ENCODE data around the gene PPP2CA. TPM values are rescaled to one million over a fixed set of nuclear protein-coding genes. Genes with fewer than 3 reads are reported as not detected.
"Not testable (repeated sequence)": the region's sequence is repeated elsewhere in the genome, so short reads cannot be mapped to it uniquely, and the experiment has no call there.

Gene PPP2CA
- total and polyA plus RNA-seq, 3 experiments from 2014 or later, result 189 to 232 (median 210) TPM

GRCh38 chr5:134224888-134225779, 739 bp downstream of the PPP2CA start:
- Histone ChIP-seq H3K4me3 (ENCODE audit: low read length) (peak overlapping the region; percentile 85), H3K4me1 (ENCODE audit: insufficient read depth, low read length) (peaks cover 47% of the 10 kb centered on the region), H3K27me3 (ENCODE audit: insufficient read depth, low read length, poor library complexity, severe bottlenecking) (no peaks in the 10 kb centered on the region), H3K36me3 (ENCODE audit: insufficient read depth, low read length) (peaks cover 7% of the 10 kb centered on the region), H3K9me3 (ENCODE audit: low read length) (no peaks in the 10 kb centered on the region), H3K27ac (ENCODE audit: low read depth, low read length) (peak overlapping the region; percentile 99)
- Mint-ChIP-seq H3K4me3 (peak overlapping the region; percentile 94 to 100 (median 96)), H3K9me3 (no peaks in the 10 kb centered on the region), H3K4me1 (peaks cover 52 to 66% (median 63%) of the 10 kb centered on the region in 3 donors), H3K27me3 (peaks cover 0 to 3% of the 10 kb centered on the region in 2 donors), H3K36me3 (peaks cover 0 to 47% (median 8%) of the 10 kb centered on the region in 3 donors), H3K27ac (peak overlapping the region; percentile 98 to 100 (median 99))
- peak; percentile 62 to 79 (median 69) for DNase-seq
- ChIA-PET POLR2A (interaction anchor here (0.5 to 3.6 kb wide), 16 partner anchors 9 to 1800 kb away, joined by 3 to 41 read pairs (median 5); partner anchors contain the start of genes C5orf24, PCBD2, SKP1 and UBE2B), CTCF (interaction anchor here (0.8 to 4.0 kb wide), 14 partner anchors 10 to 362 kb away, joined by 3 to 31 read pairs (median 5); partner anchors contain the start of genes CDKN2AIPNL, SKP1 and UBE2B)

GRCh38 chr5:134223406-134224248, 2.2 kb downstream of the PPP2CA start:
- POLR2A ChIA-PET, result no interaction called here

GRCh38 chr5:134221690-134222089, 4.2 kb downstream of the PPP2CA start:
- ChIA-PET CTCF (interaction anchor here (1.2 kb wide), 1 partner anchor 182 kb away, joined by 3 read pairs; no protein-coding TSS in a partner anchor), POLR2A (interaction anchor here (0.6 to 0.7 kb wide), 3 partner anchors 422 to 517 kb away, joined by 3 to 9 read pairs (median 4); no protein-coding TSS in a partner anchor)
- H3K36me3 ChIP-seq (ENCODE audit: insufficient read depth, low read length); H3K27me3 ChIP-seq (ENCODE audit: insufficient read depth, low read length, poor library complexity, severe bottlenecking); H3K4me3 ChIP-seq (ENCODE audit: low read length); H3K27me3 Mint-ChIP-seq; H3K27ac ChIP-seq (ENCODE audit: low read depth, low read length); H3K9me3 ChIP-seq (ENCODE audit: low read length); DNase-seq; H3K9me3 Mint-ChIP-seq: not testable (repeated sequence)
- peaks cover 62% of the 10 kb centered on the region for H3K4me1 ChIP-seq (ENCODE audit: insufficient read depth, low read length)
- peak overlapping the region in 6 of 7 donors; percentile 37 to 94 (median 62) for H3K4me3 Mint-ChIP-seq
- peaks cover 74 to 90% (median 87%) of the 10 kb centered on the region in 3 donors for H3K4me1 Mint-ChIP-seq
- H3K36me3 Mint-ChIP-seq, result peaks cover 0 to 64% (median 8%) of the 10 kb centered on the region in 3 donors
- peak overlapping the region in 6 of 8 donors; percentile 36 to 84 (median 48) for H3K27ac Mint-ChIP-seq

More at GRCh38 chr5:134223406-134224248, 2.2 kb downstream of the PPP2CA start:
- peak overlapping the region; percentile 94 to 100 (median 96) for H3K4me3 Mint-ChIP-seq
- H3K27ac Mint-ChIP-seq, result peak overlapping the region; percentile 41 to 100 (median 98)
- Histone ChIP-seq H3K27ac (ENCODE audit: low read depth, low read length) (no peak overlapping the region), H3K4me1 (ENCODE audit: insufficient read depth, low read length) (peaks cover 62% of the 10 kb centered on the region), H3K27me3 (ENCODE audit: insufficient read depth, low read length, poor library complexity, severe bottlenecking) (no peaks in the 10 kb centered on the region), H3K4me3 (ENCODE audit: low read length) (peak overlapping the region; percentile 85), H3K9me3 (ENCODE audit: low read length) (no peaks in the 10 kb centered on the region), H3K36me3 (ENCODE audit: insufficient read depth, low read length) (peaks cover 7% of the 10 kb centered on the region)
- no peaks in the 10 kb centered on the region for H3K9me3 Mint-ChIP-seq
- H3K36me3 Mint-ChIP-seq, result peaks cover 0 to 56% (median 8%) of the 10 kb centered on the region in 3 donors
- DNase-seq, result no peak
- peaks cover 64 to 81% (median 78%) of the 10 kb centered on the region in 3 donors for H3K4me1 Mint-ChIP-seq
- CTCF ChIA-PET, result interaction anchor here (1.1 to 4.0 kb wide), 3 partner anchors 14 to 148 kb away, joined by 3 to 31 read pairs (median 5); partner anchors contain the start of gene UBE2B
- peaks cover 0 to 3% of the 10 kb centered on the region in 2 donors for H3K27me3 Mint-ChIP-seq

GRCh38 chr5:134215757-134216156, 10.1 kb downstream of the PPP2CA start:
- Histone ChIP-seq H3K27me3 (ENCODE audit: insufficient read depth, low read length, poor library complexity, severe bottlenecking) (no peaks in the 10 kb centered on the region), H3K9me3 (ENCODE audit: low read length) (no peaks in the 10 kb centered on the region), H3K27ac (ENCODE audit: low read depth, low read length) (no peak overlapping the region), H3K4me1 (ENCODE audit: insufficient read depth, low read length) (peaks cover 59% of the 10 kb centered on the region), H3K36me3 (ENCODE audit: insufficient read depth, low read length) (peaks cover 4% of the 10 kb centered on the region), H3K4me3 (ENCODE audit: low read length) (no peak overlapping the region)
- CTCF ChIA-PET, result interaction anchor here (1.8 kb wide), 1 partner anchor 11 kb away, joined by 5 read pairs; the partner anchor contains the start of gene PPP2CA
- no peaks in the 10 kb centered on the region for H3K9me3 Mint-ChIP-seq
- H3K27me3 Mint-ChIP-seq, result no peaks in the 10 kb centered on the region
- H3K4me3 Mint-ChIP-seq, result peak overlapping the region in 4 of 7 donors; percentile 9 to 59 (median 29)
- H3K27ac Mint-ChIP-seq, result peak overlapping the region in 4 of 8 donors; percentile 7 to 51 (median 34)
- POLR2A ChIA-PET, result interaction anchor here (0.8 to 1.4 kb wide), 2 partner anchors 10 to 12 kb away, joined by 4 to 5 read pairs; partner anchors contain the start of gene PPP2CA
- peaks cover 0 to 41% (median 8%) of the 10 kb centered on the region in 3 donors for H3K36me3 Mint-ChIP-seq
- no peak for DNase-seq
- peaks cover 77 to 90% (median 90%) of the 10 kb centered on the region in 3 donors for H3K4me1 Mint-ChIP-seq

- peaks cover 70% of the 10 kb centered on the region for H3K4me1 ChIP-seq (ENCODE audit: insufficient read depth, low read length)
- H3K27me3 Mint-ChIP-seq; H3K9me3 ChIP-seq (ENCODE audit: low read length); H3K27me3 ChIP-seq (ENCODE audit: insufficient read depth, low read length, poor library complexity, severe bottlenecking); H3K36me3 ChIP-seq (ENCODE audit: insufficient read depth, low read length); DNase-seq; H3K27ac ChIP-seq (ENCODE audit: low read depth, low read length); H3K4me3 ChIP-seq (ENCODE audit: low read length); H3K9me3 Mint-ChIP-seq: not testable (repeated sequence)
- Mint-ChIP-seq H3K4me1 (peaks cover 72 to 88% (median 83%) of the 10 kb centered on the region in 3 donors), H3K36me3 (peaks cover 0 to 20% (median 4%) of the 10 kb centered on the region in 3 donors), H3K27ac (peak overlapping the region in 4 of 8 donors; percentile 29 to 54 (median 32)), H3K4me3 (peak overlapping the region in 6 of 7 donors; percentile 36 to 76 (median 61))
- ChIA-PET POLR2A (interaction anchor here (0.7 kb wide), 1 partner anchor 39 kb away, joined by 5 read pairs; no protein-coding TSS in a partner anchor), CTCF (interaction anchor here (0.7 to 2.1 kb wide), 4 partner anchors 14 to 66 kb away, joined by 3 to 7 read pairs (median 4); no protein-coding TSS in a partner anchor)
These were observed 14.4 kb downstream of the PPP2CA start for GRCh38 chr5:134211263-134212031.

- Histone ChIP-seq H3K27ac (ENCODE audit: low read depth, low read length) (no peak overlapping the region), H3K27me3 (ENCODE audit: insufficient read depth, low read length, poor library complexity, severe bottlenecking) (no peaks in the 10 kb centered on the region), H3K36me3 (ENCODE audit: insufficient read depth, low read length) (peaks cover 5% of the 10 kb centered on the region), H3K4me3 (ENCODE audit: low read length) (no peak overlapping the region), H3K4me1 (ENCODE audit: insufficient read depth, low read length) (peaks cover 55% of the 10 kb centered on the region), H3K9me3 (ENCODE audit: low read length) (no peaks in the 10 kb centered on the region)
- ChIA-PET POLR2A (interaction anchor here (1.0 to 1.4 kb wide), 2 partner anchors 14 to 16 kb away, joined by 3 to 4 read pairs; partner anchors contain the start of gene PPP2CA), CTCF (interaction anchor here (0.7 to 2.1 kb wide), 4 partner anchors 13 to 169 kb away, joined by 3 to 7 read pairs (median 4); partner anchors contain the start of gene PPP2CA)
- peak overlapping the region in 5 of 8 donors; percentile 10 to 61 (median 19) for H3K27ac Mint-ChIP-seq
- DNase-seq, result no peak
- peaks cover 4 to 33% (median 5%) of the 10 kb centered on the region in 3 donors for H3K36me3 Mint-ChIP-seq
- peak overlapping the region in 6 of 7 donors; percentile 7 to 74 (median 38) for H3K4me3 Mint-ChIP-seq
- H3K9me3 Mint-ChIP-seq, result no peaks in the 10 kb centered on the region
- H3K27me3 Mint-ChIP-seq, result peaks cover 0 to 4% of the 10 kb centered on the region in 2 donors
- H3K4me1 Mint-ChIP-seq, result peaks cover 69 to 87% (median 81%) of the 10 kb centered on the region in 3 donors
These were observed 16.2 kb downstream of the PPP2CA start for GRCh38 chr5:134209477-134210245.
